ENCODE measurements around the gene FGF1.
A peak's percentile ranks its signal among the peaks of the same experiment; 100 is the strongest.

Gene FGF1

DNA sequence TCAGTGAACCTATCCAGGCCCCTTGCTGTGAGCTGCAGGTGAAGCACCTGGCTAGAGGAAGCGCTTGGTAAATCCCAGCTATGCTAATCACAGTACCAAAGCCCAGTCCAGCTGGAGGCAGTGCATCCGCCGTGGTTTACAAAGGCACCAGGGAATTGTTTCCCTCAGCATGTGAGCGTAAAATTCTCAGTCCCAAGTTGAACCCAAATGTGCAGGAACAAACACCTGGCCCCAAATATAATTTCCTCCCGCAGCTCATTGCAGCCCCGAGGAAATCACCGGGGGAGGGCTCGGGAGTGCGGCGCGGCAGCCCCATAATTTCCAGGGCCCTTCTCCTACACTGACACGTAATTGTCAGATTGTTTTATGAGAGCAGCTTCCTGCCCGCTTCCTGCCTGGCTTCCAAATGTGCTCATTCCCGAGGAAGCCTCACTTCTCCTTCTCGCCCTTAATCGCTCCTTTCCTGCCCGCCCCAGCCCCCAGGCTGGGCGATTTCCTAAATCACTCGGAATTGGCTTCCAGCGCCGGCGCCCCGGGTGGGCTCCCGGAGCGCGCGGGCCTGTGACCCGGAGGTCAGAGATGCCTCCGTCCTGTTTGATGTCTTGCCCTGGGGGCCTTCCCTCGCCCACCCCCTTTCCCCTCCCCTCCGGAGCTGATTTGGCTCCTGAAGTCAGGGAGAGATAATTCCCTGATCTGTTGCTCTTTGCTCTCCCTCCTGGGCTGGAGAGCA, 134.4 kb downstream of the FGF1 start:
- TF ChIP-seq, protein P1, sequence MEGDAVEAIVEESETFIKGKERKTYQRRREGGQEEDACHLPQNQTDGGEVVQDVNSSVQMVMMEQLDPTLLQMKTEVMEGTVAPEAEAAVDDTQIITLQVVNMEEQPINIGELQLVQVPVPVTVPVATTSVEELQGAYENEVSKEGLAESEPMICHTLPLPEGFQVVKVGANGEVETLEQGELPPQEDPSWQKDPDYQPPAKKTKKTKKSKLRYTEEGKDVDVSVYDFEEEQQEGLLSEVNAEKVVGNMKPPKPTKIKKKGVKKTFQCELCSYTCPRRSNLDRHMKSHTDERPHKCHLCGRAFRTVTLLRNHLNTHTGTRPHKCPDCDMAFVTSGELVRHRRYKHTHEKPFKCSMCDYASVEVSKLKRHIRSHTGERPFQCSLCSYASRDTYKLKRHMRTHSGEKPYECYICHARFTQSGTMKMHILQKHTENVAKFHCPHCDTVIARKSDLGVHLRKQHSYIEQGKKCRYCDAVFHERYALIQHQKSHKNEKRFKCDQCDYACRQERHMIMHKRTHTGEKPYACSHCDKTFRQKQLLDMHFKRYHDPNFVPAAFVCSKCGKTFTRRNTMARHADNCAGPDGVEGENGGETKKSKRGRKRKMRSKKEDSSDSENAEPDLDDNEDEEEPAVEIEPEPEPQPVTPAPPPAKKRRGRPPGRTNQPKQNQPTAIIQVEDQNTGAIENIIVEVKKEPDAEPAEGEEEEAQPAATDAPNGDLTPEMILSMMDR (IDR thresholded peaks at IDR 0.05; ENCODE audit: insufficient read depth, low read depth, low read length, missing control alignments), result no peak
- no peak overlapping the region for H3K4me3 ChIP-seq (ENCODE audit: low read length)

DNA sequence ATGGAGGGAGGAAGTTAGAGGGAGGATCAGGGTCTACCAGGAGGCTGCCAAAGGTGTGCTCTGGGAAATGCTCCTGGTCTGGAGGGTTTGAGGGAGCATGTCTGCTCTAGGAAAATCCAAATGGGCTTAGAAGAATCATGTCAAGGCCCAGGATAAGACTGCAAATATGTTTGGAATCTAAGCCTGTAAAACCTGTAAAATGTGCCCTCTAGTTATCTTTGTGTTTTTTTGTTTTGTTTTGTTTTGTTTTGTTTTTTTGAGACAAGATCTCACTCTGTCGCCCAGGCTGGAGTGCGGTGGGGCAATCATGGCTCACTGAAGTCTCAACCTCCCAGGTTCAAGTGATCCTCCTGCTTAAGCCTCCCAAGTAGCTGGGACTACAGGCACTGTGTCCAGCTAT, 135.4 kb downstream of the FGF1 start:
- no peak for DNase-seq (ENCODE audit: low read depth)
- TF ChIP-seq, protein P1 (IDR thresholded peaks at IDR 0.05; ENCODE audit: insufficient read depth, low read depth, low read length, missing control alignments), result no peak

More for the DNA sequence above, 134.4 kb downstream of the FGF1 start:
- DNase-seq (ENCODE audit: low read depth), result no peak

DNA sequence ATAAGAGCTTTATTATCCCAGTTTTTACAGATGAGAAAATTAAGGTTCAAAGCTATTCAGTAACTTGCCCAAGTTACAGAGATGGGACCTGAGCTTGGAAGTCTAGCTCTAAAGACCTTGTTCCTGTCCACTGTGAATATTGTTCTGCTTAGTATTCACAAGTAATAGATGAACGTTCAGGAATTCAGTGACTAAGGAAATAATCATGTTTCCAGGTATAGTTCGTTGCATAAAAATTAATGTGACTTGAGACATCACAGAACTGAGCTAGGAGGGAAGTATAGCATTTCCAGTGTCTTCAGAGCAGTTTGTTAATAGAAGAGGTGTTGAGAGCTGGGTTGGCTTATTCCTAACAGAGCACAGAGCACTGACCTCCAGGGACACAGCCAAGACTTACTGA, 136.1 kb downstream of the FGF1 start:
- DNase-seq (ENCODE audit: low read depth), result peak; percentile 51
- TF ChIP-seq, protein P1 (IDR thresholded peaks at IDR 0.05; ENCODE audit: insufficient read depth, low read depth, low read length, missing control alignments), result no peak
- no peak overlapping the region for H3K4me3 ChIP-seq (ENCODE audit: low read length)

More for the DNA sequence above, 135.4 kb downstream of the FGF1 start:
- H3K4me3 ChIP-seq (ENCODE audit: low read length), result no peak overlapping the region

DNA sequence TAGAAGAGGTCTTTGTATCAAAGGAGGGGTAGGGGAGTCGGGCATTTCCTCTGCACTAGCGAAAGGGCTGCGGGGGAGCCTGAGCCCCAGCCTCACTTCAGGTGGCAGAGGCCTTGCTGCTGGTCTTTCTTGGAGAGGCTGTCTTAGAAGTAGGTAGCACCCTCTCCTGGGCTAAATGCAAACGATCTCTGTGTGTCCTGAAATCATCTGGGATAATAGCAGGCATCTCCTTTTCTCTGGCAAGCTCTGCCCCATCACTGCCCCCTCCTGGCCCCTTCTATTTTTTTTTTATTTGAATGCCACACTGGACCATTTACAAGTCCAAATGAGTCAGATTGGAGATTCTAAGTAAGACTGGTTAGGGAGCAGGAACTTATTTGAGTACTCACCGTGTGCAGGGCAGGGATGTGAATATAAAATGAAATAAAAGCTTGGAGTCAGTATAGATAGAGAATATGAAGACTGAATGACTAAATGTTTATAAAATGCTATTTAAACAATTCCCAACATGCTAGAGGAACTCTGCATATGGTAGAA, 137.1 kb downstream of the FGF1 start:
- H3K4me3 ChIP-seq (ENCODE audit: low read length), result no peak overlapping the region
- DNase-seq (ENCODE audit: low read depth), result peak; percentile 95
- TF ChIP-seq, protein P1 (IDR thresholded peaks at IDR 0.05; ENCODE audit: insufficient read depth, low read depth, low read length, missing control alignments), result peak; percentile 86

DNA sequence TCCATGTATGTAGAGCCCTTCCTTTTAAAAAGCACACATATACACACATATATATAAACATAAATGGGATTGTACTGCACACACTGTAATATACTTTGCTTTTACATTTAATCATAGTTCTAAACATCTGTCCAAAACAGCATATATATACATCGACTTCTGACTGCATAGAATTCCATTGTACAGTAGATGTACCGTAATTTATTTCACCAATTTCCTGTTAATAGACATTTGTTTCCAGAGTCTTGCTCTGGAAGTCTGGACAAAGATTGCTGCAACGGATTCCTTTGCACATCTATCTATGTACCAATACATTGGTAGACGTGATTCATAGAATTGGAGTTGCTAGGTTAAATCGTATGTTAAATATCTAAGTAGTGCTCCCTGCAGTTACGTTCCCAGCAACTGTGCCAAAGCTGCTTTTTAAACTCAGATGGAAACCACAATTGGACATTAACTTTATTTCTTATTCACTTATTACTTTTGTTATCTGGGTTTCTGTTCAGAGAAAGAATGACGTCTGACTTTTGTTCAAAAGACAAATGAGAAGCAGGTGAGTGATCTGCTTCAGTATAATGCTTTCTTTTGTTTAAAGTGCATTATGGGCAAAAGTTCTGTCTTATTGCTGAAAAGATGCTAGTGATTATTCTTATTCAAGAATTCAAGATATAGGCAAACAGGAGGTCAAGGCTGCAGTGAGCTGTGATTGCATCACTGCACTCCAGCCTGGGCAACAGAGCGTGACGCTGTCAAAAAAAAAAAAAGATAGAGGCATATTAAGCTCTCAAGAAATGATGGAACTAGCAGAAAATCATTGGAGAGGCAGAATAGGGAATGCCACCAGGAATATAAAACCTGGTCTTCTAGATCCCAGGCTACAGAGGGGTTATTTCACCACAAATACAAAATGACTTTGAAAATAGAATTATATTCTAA, 138.2 kb downstream of the FGF1 start:
- no peak for DNase-seq (ENCODE audit: low read depth)
- H3K4me3 ChIP-seq (ENCODE audit: low read length), result no peak overlapping the region
- TF ChIP-seq, protein P1 (IDR thresholded peaks at IDR 0.05; ENCODE audit: insufficient read depth, low read depth, low read length, missing control alignments), result no peak

DNA sequence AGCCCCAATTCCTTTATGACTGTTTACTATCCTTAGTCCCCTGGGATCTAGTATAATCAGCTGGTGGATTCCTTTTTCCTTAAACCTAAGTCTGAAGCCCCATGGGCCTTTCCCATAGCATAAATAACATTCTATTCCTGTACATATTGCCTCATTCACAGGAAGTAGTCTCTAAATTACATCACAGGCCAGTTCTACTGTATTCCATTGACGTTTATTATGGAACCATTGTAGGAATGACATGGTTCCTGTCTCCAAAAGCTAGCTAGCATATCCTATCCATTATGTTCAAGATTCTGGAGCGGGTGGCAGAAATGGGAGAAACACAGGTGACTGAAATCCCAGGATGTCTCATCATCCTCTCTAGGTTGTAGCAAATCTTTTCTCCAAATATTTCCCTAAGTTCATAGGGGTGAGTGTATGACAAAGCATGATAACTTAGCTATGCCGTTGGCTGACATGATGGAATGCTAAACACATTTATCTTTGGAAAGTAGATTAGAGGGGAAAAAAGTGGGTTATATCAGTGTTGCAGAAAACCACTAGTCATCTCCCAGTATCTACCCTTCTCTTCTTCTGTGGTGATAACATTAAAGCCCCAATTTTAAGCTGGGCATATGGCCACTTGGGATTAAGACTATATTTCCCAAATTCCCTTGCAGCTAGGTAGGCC, 140.1 kb downstream of the FGF1 start:
- H3K4me3 ChIP-seq (ENCODE audit: low read length), result no peak overlapping the region
- no peak for DNase-seq (ENCODE audit: low read depth)
- TF ChIP-seq, protein P1 (IDR thresholded peaks at IDR 0.05; ENCODE audit: insufficient read depth, low read depth, low read length, missing control alignments), result no peak

All from epithelial cell of esophagus (primary cell).